ENCODE data around the gene TBCK. TPM values are rescaled to one million over a fixed set of nuclear protein-coding genes. Genes with fewer than 3 reads are reported as not detected.

TBCK gene
- total RNA-seq, 1 donor from 2014 or later = 25.8 TPM

GRCh38 chr4:106258145-106259045, 57.6 kb downstream of the TBCK start:
- H3K4me3 Mint-ChIP-seq (ENCODE audit: unreplicated experiment) = no peak overlapping the region
- no peaks in the 10 kb centered on the region for H3K36me3 Mint-ChIP-seq (ENCODE audit: low read depth, unreplicated experiment)
- Histone ChIP-seq H3K9me3 (ENCODE audit: insufficient read depth, low read depth, low read length) (no peaks in the 10 kb centered on the region), H3K4me2 (ENCODE audit: low read length) (peak overlapping the region; percentile 38), H3K36me3 (ENCODE audit: insufficient read depth, low read length) (no peaks in the 10 kb centered on the region), H3K4me1 (ENCODE audit: insufficient read depth, low read length) (peaks cover 5% of the 10 kb centered on the region), H3K27ac (ENCODE audit: low read depth, low read length) (no peak overlapping the region), H3K4me3 (ENCODE audit: insufficient read depth, low read depth, low read length) (no peak overlapping the region), H3K79me2 (ENCODE audit: insufficient read depth, low read length) (no peaks in the 10 kb centered on the region), H3K9ac (ENCODE audit: low read length) (no peak overlapping the region), H2AFZ (ENCODE audit: low read depth, low read length) (no peak overlapping the region), H4K20me1 (ENCODE audit: insufficient read depth, low read length) (no peaks in the 10 kb centered on the region), H3K27me3 (ENCODE audit: insufficient read depth, low read length) (no peaks in the 10 kb centered on the region)
- peak; percentile 20 for FAIRE-seq
- TF ChIP-seq CTCF (IDR thresholded peaks at IDR 0.05; ENCODE audit: insufficient read depth, low read depth, low read length) (no peak), EZH2 (IDR thresholded peaks at IDR 0.05; ENCODE audit: insufficient read depth, low read length) (no peak)
- no peaks in the 10 kb centered on the region for H3K9me3 Mint-ChIP-seq (ENCODE audit: unreplicated experiment)
- no peak overlapping the region for H3K27ac Mint-ChIP-seq (ENCODE audit: unreplicated experiment)
- no peaks in the 10 kb centered on the region for H3K4me1 Mint-ChIP-seq (ENCODE audit: low read depth, unreplicated experiment)
- DNase-seq (ENCODE audit: low read depth) = peak; percentile 16
- H3K27me3 Mint-ChIP-seq (ENCODE audit: low read depth, unreplicated experiment) = no peaks in the 10 kb centered on the region

- no peaks in the 10 kb centered on the region for H3K9me3 ChIP-seq (ENCODE audit: insufficient read depth, low read depth, low read length)
- DNase-seq (ENCODE audit: low read depth) (no peak), FAIRE-seq (no peak)
- H4K20me1 ChIP-seq (ENCODE audit: insufficient read depth, low read length) = no peaks in the 10 kb centered on the region
- Mint-ChIP-seq H3K27me3 (ENCODE audit: low read depth, unreplicated experiment) (no peaks in the 10 kb centered on the region), H3K4me1 (ENCODE audit: low read depth, unreplicated experiment) (no peaks in the 10 kb centered on the region), H3K9me3 (ENCODE audit: unreplicated experiment) (no peaks in the 10 kb centered on the region), H3K27ac (ENCODE audit: unreplicated experiment) (no peak overlapping the region), H3K36me3 (ENCODE audit: low read depth, unreplicated experiment) (no peaks in the 10 kb centered on the region), H3K4me3 (ENCODE audit: unreplicated experiment) (no peak overlapping the region)
- no peak overlapping the region for H3K4me3 ChIP-seq (ENCODE audit: insufficient read depth, low read depth, low read length)
- H2AFZ ChIP-seq (ENCODE audit: low read depth, low read length) = no peak overlapping the region
- no peak overlapping the region for H3K9ac ChIP-seq (ENCODE audit: low read length)
- peaks cover 5% of the 10 kb centered on the region for H3K4me1 ChIP-seq (ENCODE audit: insufficient read depth, low read length)
- no peaks in the 10 kb centered on the region for H3K36me3 ChIP-seq (ENCODE audit: insufficient read depth, low read length)
- no peak for TF ChIP-seq CTCF (IDR thresholded peaks at IDR 0.05; ENCODE audit: insufficient read depth, low read depth, low read length)
- no peak for TF ChIP-seq EZH2 (IDR thresholded peaks at IDR 0.05; ENCODE audit: insufficient read depth, low read length)
- no peak overlapping the region for H3K4me2 ChIP-seq (ENCODE audit: low read length)
- no peaks in the 10 kb centered on the region for H3K27me3 ChIP-seq (ENCODE audit: insufficient read depth, low read length)
- H3K79me2 ChIP-seq (ENCODE audit: insufficient read depth, low read length) = no peaks in the 10 kb centered on the region
- no peak overlapping the region for H3K27ac ChIP-seq (ENCODE audit: low read depth, low read length)
Observed at GRCh38 chr4:106256190-106256589, 59.8 kb downstream of the TBCK start.

GRCh38 chr4:106255195-106255594, 60.8 kb downstream of the TBCK start:
- peaks cover 5% of the 10 kb centered on the region for H3K4me1 ChIP-seq (ENCODE audit: insufficient read depth, low read length)
- no peak for FAIRE-seq
- no peaks in the 10 kb centered on the region for H3K27me3 ChIP-seq (ENCODE audit: insufficient read depth, low read length)
- H3K4me3 Mint-ChIP-seq (ENCODE audit: unreplicated experiment) = no peak overlapping the region
- no peaks in the 10 kb centered on the region for H3K27me3 Mint-ChIP-seq (ENCODE audit: low read depth, unreplicated experiment)
- no peak overlapping the region for H3K4me2 ChIP-seq (ENCODE audit: low read length)
- TF ChIP-seq CTCF (IDR thresholded peaks at IDR 0.05; ENCODE audit: insufficient read depth, low read depth, low read length) (no peak), EZH2 (IDR thresholded peaks at IDR 0.05; ENCODE audit: insufficient read depth, low read length) (no peak)
- no peaks in the 10 kb centered on the region for H3K4me1 Mint-ChIP-seq (ENCODE audit: low read depth, unreplicated experiment)
- no peak overlapping the region for H3K27ac Mint-ChIP-seq (ENCODE audit: unreplicated experiment)
- H3K36me3 Mint-ChIP-seq (ENCODE audit: low read depth, unreplicated experiment) = no peaks in the 10 kb centered on the region
- H3K9ac ChIP-seq (ENCODE audit: low read length) = no peak overlapping the region
- H3K9me3 Mint-ChIP-seq (ENCODE audit: unreplicated experiment) = no peaks in the 10 kb centered on the region
- no peaks in the 10 kb centered on the region for H3K36me3 ChIP-seq (ENCODE audit: insufficient read depth, low read length)
- H3K27ac ChIP-seq (ENCODE audit: low read depth, low read length) = no peak overlapping the region
- no peak overlapping the region for H2AFZ ChIP-seq (ENCODE audit: low read depth, low read length)
- H4K20me1 ChIP-seq (ENCODE audit: insufficient read depth, low read length) = no peaks in the 10 kb centered on the region
- H3K4me3 ChIP-seq (ENCODE audit: insufficient read depth, low read depth, low read length) = no peak overlapping the region
- no peaks in the 10 kb centered on the region for H3K79me2 ChIP-seq (ENCODE audit: insufficient read depth, low read length)
- DNase-seq (ENCODE audit: low read depth) = no peak
- H3K9me3 ChIP-seq (ENCODE audit: insufficient read depth, low read depth, low read length) = no peaks in the 10 kb centered on the region

Data from astrocyte (in vitro differentiated cells and primary cell).